ENCODE measurements around the gene WSB1. TPM values are rescaled to one million over a fixed set of nuclear protein-coding genes. Genes with fewer than 3 reads are reported as not detected.
"Not testable (repeated sequence)": the region's sequence is repeated elsewhere in the genome, so short reads cannot be mapped to it uniquely, and the experiment has no call there.

WSB1 gene
- total and polyA plus RNA-seq, 10 donors: 54.7 to 641 (median 408) TPM

DNA sequence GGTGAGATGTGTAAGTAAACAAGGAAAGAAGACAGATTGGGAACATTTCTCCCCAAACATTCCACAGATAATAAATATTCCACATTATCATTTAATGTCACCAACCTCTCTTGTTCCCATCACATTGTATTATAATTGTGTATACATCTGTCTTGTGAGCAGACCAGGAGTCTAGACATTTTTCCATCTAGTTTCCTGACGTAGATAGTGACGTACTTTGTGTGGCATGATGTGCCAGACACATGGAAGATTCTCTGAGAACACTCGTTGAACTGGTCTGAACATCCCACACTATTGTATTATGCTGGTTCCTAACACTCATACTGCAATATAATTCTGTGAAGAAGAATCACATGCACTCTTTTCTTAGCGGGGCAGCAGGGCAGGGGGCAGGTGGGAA, 34.0 kb downstream of the WSB1 start:
- 87 to 94% (median 92%) methylated on average over 4 of the region's 4 CpGs for WGBS, 5 donors
- no peak for DNase-seq
- Histone ChIP-seq H3K4me3 (no peak overlapping the region), H3K27ac (no peak overlapping the region), H3K9me3 (no peaks in the 10 kb centered on the region), H3K4me1 (peaks cover 11 to 33% (median 22%) of the 10 kb centered on the region in 6 donors), H3K36me3 (no peaks in the 10 kb centered on the region), H3K27me3 (replicated peaks in 1 of 7) (no peaks in the 10 kb centered on the region)
- no peak for TF ChIP-seq POLR2AphosphoS5 (IDR thresholded peaks at IDR 0.05)
- no peak for TF ChIP-seq POLR2A (IDR thresholded peaks at IDR 0.05)
- no peak for TF ChIP-seq CTCF (IDR thresholded peaks at IDR 0.05 in 8 of 11, conservative IDR thresholded peaks at IDR 0.05 in 3 of 11)
- intact Hi-C loops (cut with DNase I; ENCODE audit: low total_unique reads): no loop called here

GRCh38 chr17:27328686-27329085, 34.8 kb downstream of the WSB1 start:
- H3K27ac ChIP-seq; H3K36me3 ChIP-seq; intact Hi-C loops (cut with DNase I; ENCODE audit: low total_unique reads); DNase-seq; H3K27me3 ChIP-seq (replicated peaks in 1 of 7); H3K9me3 ChIP-seq; H3K4me3 ChIP-seq: not testable (repeated sequence)
- 75 to 97% (median 88%) methylated on average over 9 of the region's 9 CpGs for WGBS, 5 donors
- peaks cover 10 to 34% (median 22%) of the 10 kb centered on the region in 6 donors for H3K4me1 ChIP-seq

DNA sequence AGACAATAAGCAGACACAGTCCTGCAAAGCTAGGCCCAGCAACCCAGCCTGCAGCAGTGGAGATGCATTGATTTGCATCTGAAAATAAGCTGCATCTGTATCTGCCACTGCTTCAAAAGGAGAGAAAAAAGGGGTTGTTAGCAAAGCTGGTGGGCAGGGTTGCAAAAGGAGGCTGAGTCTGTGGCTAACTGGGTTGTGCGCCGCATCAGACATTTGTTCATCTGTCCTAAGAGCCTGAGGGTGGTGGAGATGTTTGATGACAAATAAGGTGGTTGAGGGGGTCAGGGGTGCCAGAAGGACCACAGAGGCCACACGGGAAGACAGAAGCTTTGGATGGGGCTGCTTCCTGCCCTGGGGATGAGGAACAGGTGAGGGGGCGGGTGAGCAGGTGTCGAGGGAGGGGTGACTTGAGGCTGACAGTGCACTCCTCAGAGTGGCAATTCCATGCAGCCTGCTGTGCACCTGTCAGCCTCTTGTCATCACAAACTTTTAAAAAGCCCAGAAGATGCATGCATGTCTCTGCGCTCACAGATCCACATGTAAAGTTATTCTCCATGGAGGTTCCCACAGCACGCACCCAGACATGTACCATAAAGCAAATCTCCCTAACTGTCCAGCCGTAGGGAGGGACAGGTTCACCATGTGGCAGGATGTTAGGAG, 35.4 kb downstream of the WSB1 start:
- no peaks in the 10 kb centered on the region for H3K27me3 ChIP-seq (replicated peaks in 1 of 7)
- TF ChIP-seq POLR2AphosphoS5 (IDR thresholded peaks at IDR 0.05): no peak
- no peak for TF ChIP-seq CTCF (IDR thresholded peaks at IDR 0.05 in 8 of 11, conservative IDR thresholded peaks at IDR 0.05 in 3 of 11)
- TF ChIP-seq POLR2A (IDR thresholded peaks at IDR 0.05): no peak
- no peak for DNase-seq
- intact Hi-C loops (cut with DNase I; ENCODE audit: low total_unique reads): no loop called here
- H3K9me3 ChIP-seq: no peaks in the 10 kb centered on the region
- 85 to 94% (median 88%) methylated on average over 8 of the region's 8 CpGs for WGBS, 5 donors
- H3K4me3 ChIP-seq: no peak overlapping the region
- H3K27ac ChIP-seq: no peak overlapping the region
- H3K36me3 ChIP-seq: no peaks in the 10 kb centered on the region
- peaks cover 5 to 34% (median 21%) of the 10 kb centered on the region in 6 donors for H3K4me1 ChIP-seq

DNA sequence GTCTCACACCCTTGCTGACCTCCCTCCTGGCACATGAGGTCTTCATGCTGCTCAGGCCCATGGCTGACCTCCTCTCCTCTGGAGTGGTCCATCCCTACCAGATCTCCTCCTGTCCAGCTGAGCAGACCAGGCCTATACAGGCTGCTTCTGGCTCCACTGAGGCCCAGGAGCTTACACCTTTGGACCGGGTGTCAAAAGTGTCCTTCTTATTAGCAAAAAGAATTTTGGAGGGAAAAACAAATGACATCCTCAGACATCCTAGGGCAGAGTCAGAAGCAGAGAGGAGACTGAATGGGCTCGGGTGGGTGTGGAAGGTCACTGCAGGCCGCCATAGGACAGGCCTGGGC, 38.1 kb downstream of the WSB1 start:
- Histone ChIP-seq H3K4me3 (peak overlapping the region in 1 of 8 donors; percentile 70), H3K4me1 (peaks cover 5 to 38% (median 21%) of the 10 kb centered on the region in 6 donors), H3K27ac (peak overlapping the region in 7 of 8 donors; percentile 82 to 93 (median 87)), H3K27me3 (replicated peaks in 1 of 7) (no peaks in the 10 kb centered on the region), H3K9me3 (no peaks in the 10 kb centered on the region), H3K36me3 (no peaks in the 10 kb centered on the region)
- 54 to 85% (median 74%) methylated on average over 3 of the region's 3 CpGs for WGBS, 5 donors
- TF ChIP-seq CTCF (IDR thresholded peaks at IDR 0.05 in 8 of 11, conservative IDR thresholded peaks at IDR 0.05 in 3 of 11) (no peak), POLR2AphosphoS5 (IDR thresholded peaks at IDR 0.05) (no peak), POLR2A (IDR thresholded peaks at IDR 0.05) (no peak)
- intact Hi-C loops (cut with DNase I; ENCODE audit: low total_unique reads): loop anchor here (5.0 kb wide), 1 partner anchor 95 kb away; no protein-coding TSS in a partner anchor
- no peak for DNase-seq

Measured in spleen (tissue), 11 donors.